ENCODE results near the gene UNC93A.

Gene UNC93A

GRCh38 chr6:167292301-167293087, 1.4 kb downstream of the UNC93A start:
- no peak for ATAC-seq
- TF ChIP-seq BACH2 (CRISPR knock-in tag; IDR thresholded peaks at IDR 0.05; ENCODE audit: borderline replicate concordance) (no peak), TCF4 (CRISPR knock-in tag; IDR thresholded peaks at IDR 0.05; ENCODE audit: borderline replicate concordance) (no peak), RARB (CRISPR knock-in tag; IDR thresholded peaks at IDR 0.05) (no peak), ZFP3 (CRISPR knock-in tag; IDR thresholded peaks at IDR 0.05) (no peak), ZFP30 (CRISPR knock-in tag; IDR thresholded peaks at IDR 0.05) (no peak), ZNF565 (CRISPR knock-in tag; conservative IDR thresholded peaks at IDR 0.05; ENCODE audit: low read depth) (no peak), ESRRG (CRISPR knock-in tag; IDR thresholded peaks at IDR 0.05) (no peak), ISL1 (CRISPR knock-in tag; IDR thresholded peaks at IDR 0.05) (no peak), PATZ1 (CRISPR knock-in tag; IDR thresholded peaks at IDR 0.05; ENCODE audit: borderline replicate concordance) (no peak), POU6F1 (CRISPR knock-in tag; IDR thresholded peaks at IDR 0.05; ENCODE audit: borderline replicate concordance, low read depth) (no peak), OSR1 (CRISPR knock-in tag; IDR thresholded peaks at IDR 0.05) (no peak), CSDC2 (CRISPR knock-in tag; IDR thresholded peaks at IDR 0.05) (no peak), SNAI2 (CRISPR knock-in tag; IDR thresholded peaks at IDR 0.05) (no peak), ZNF8 (CRISPR knock-in tag; IDR thresholded peaks at IDR 0.05) (no peak), CREB5 (CRISPR knock-in tag; IDR thresholded peaks at IDR 0.05; ENCODE audit: low read depth) (no peak), GLIS3 (CRISPR knock-in tag; IDR thresholded peaks at IDR 0.05) (no peak), TSHZ2 (CRISPR knock-in tag; IDR thresholded peaks at IDR 0.05) (no peak), ZNF70 (CRISPR knock-in tag; IDR thresholded peaks at IDR 0.05) (no peak)

GRCh38 chr6:167293088-167293589, 2.0 kb downstream of the UNC93A start:
- ATAC-seq, result no peak
- no peak for TF ChIP-seq ZNF8 (CRISPR knock-in tag; IDR thresholded peaks at IDR 0.05)
- TF ChIP-seq ISL1 (CRISPR knock-in tag; IDR thresholded peaks at IDR 0.05), result no peak
- no peak for TF ChIP-seq ESRRG (CRISPR knock-in tag; IDR thresholded peaks at IDR 0.05)
- no peak for TF ChIP-seq ARNTL (CRISPR knock-in tag; IDR thresholded peaks at IDR 0.05; ENCODE audit: borderline replicate concordance, low read depth)
- no peak for TF ChIP-seq PATZ1 (CRISPR knock-in tag; IDR thresholded peaks at IDR 0.05; ENCODE audit: borderline replicate concordance)
- no peak for TF ChIP-seq ZFP3 (CRISPR knock-in tag; IDR thresholded peaks at IDR 0.05)
- TF ChIP-seq CREB5 (CRISPR knock-in tag; IDR thresholded peaks at IDR 0.05; ENCODE audit: low read depth), result no peak
- no peak for TF ChIP-seq OSR1 (CRISPR knock-in tag; IDR thresholded peaks at IDR 0.05)
- no peak for TF ChIP-seq RARB (CRISPR knock-in tag; IDR thresholded peaks at IDR 0.05)
- no peak for TF ChIP-seq BACH2 (CRISPR knock-in tag; IDR thresholded peaks at IDR 0.05; ENCODE audit: borderline replicate concordance)
- TF ChIP-seq TCF4 (CRISPR knock-in tag; IDR thresholded peaks at IDR 0.05; ENCODE audit: borderline replicate concordance), result no peak
- TF ChIP-seq PPARA (CRISPR knock-in tag; IDR thresholded peaks at IDR 0.05; ENCODE audit: borderline replicate concordance), result no peak
- no peak for TF ChIP-seq GLIS3 (CRISPR knock-in tag; IDR thresholded peaks at IDR 0.05)

Data from SK-N-SH treated with all-trans-retinoic acid at 6 μM for 48 hours (cell line).